K562 (cell line): ENCODE data around the gene SYT1. TPM values are rescaled to one million over a fixed set of nuclear protein-coding genes. Genes with fewer than 3 reads are reported as not detected.

Source experiments
- ATAC-seq: fragments of 200-7000 bp; cut with Tn5 transposase; 3 replicates; pipeline ENCODE4 v1.9.1; 2020; ENCODE audit warnings: moderate library complexity
- BruUV-seq: library from RNA; stranded (reverse); fragments of 400-500 nt; replicated peaks from 2 replicates; lab custom pipeline; 2021; lab: Mats Ljungman, UMichigan
- CTCF ChIA-PET: fragments of 300-600 bp; formaldehyde crosslinking; extraction: SDS; loops from one replicate; lab custom pipeline; 2021; ENCODE audit warnings: low intra/inter-chr PET ratio; lab: Yijun Ruan, JAX
- POLR2A ChIA-PET: fragments of 300-600, 350-650 bp; sonication (Branson Sonifier 250); formaldehyde crosslinking; extraction: SDS; loops from one replicate; lab custom pipeline; 2021; ENCODE audit warnings: antibody characterized with exemption, inconsistent platforms; lab: Yijun Ruan, JAX
- DNase-seq, 4 experiments: peaks; one replicate each; pipeline versions ENCODE4 v3.0.0 to v3.0.0-alpha.2; 2011 to 2018; ENCODE audit warnings: low spot score in 3 of 4, mixed read lengths in 3 of 4; ENCODE audit errors: extremely low read depth in 1 of 4
- FAIRE-seq: peaks from 2 replicates; lab custom pipeline; 2011; peaks lifted over from hg19 to GRCh38; lab: Jason Lieb, UNC
- H2AFZ ChIP-seq: 2 replicates; pipeline ENCODE4 v1.6.0; 2011; ENCODE audit warnings: low read depth, low read length, control low read depth, inconsistent platforms
- H3K27ac ChIP-seq: fragments of 200-600 bp; 3 replicates; pipeline ENCODE4 v1.8.0; 2011; ENCODE audit warnings: low read depth, mild to moderate bottlenecking, control low read depth, inconsistent platforms, low read length, moderate library complexity, mixed read lengths; ENCODE audit errors: extremely low read depth
- H3K27me3 ChIP-seq, 2 experiments: fragments of 300-600 bp in 1 of 2; 2 replicates in 1 of 2; 3 replicates in 1 of 2; pipeline versions ENCODE4 v1.6.0 to v1.8.0; 2011; ENCODE audit warnings: inconsistent platforms in 2 of 2, low read length in 2 of 2, mild to moderate bottlenecking in 1 of 2, mixed read lengths in 1 of 2, moderate library complexity in 1 of 2; ENCODE audit not compliant: control insufficient read depth in 2 of 2, insufficient read depth in 2 of 2
- H3K36me3 ChIP-seq: fragments of 300-600 bp; 3 replicates; pipeline ENCODE4 v1.8.0; 2011; ENCODE audit warnings: mild to moderate bottlenecking, low read length, inconsistent platforms; ENCODE audit not compliant: control insufficient read depth, insufficient read depth
- H3K4me1 ChIP-seq, 2 experiments: fragments of 200-600 bp in 1 of 2; replicated peaks in 1 of 2; 2 replicates in 1 of 2; 3 replicates in 1 of 2; pipeline versions ENCODE4 v1.5.1 to v1.8.0; 2011; ENCODE audit warnings: inconsistent platforms in 2 of 2, low read length in 2 of 2, mild to moderate bottlenecking in 1 of 2, mixed read lengths in 1 of 2, moderate library complexity in 1 of 2; ENCODE audit not compliant: control insufficient read depth in 2 of 2, insufficient read depth in 2 of 2
- H3K4me2 ChIP-seq: 2 replicates; pipeline ENCODE4 v1.6.1; 2011; ENCODE audit warnings: low read length, control low read depth, inconsistent platforms, mixed read lengths; ENCODE audit not compliant: insufficient read depth
- H3K4me3 ChIP-seq: fragments of 200-600 bp; sonication (generic), shearing (Covaris generic); 2 replicates; pipeline ENCODE4 v1.5.1; 2016; ENCODE audit warnings: control low read depth, inconsistent platforms
- H3K79me2 ChIP-seq: fragments of 200-600 bp; 3 replicates; pipeline ENCODE4 v1.8.0; 2011; ENCODE audit warnings: low read length, inconsistent platforms; ENCODE audit not compliant: control insufficient read depth, insufficient read depth
- H3K9ac ChIP-seq, 2 experiments: 2 replicates each; pipeline versions ENCODE4 v1.6.0 to v1.6.1; 2011; ENCODE audit warnings: low read depth in 2 of 2, low read length in 2 of 2, control low read depth in 1 of 2, inconsistent platforms in 1 of 2, mild to moderate bottlenecking in 1 of 2, mixed read lengths in 1 of 2; ENCODE audit not compliant: insufficient read depth in 1 of 2
- H3K9me1 ChIP-seq: one replicate; pipeline ENCODE4 v1.6.0; 2011; ENCODE audit warnings: inconsistent platforms, mild to moderate bottlenecking, low read length, moderate library complexity; ENCODE audit not compliant: control insufficient read depth, insufficient read depth
- H3K9me3 ChIP-seq: replicated peaks from 2 replicates; pipeline ENCODE4 v1.5.1; 2011; ENCODE audit warnings: low read depth, low read length, inconsistent platforms; ENCODE audit not compliant: control insufficient read depth, insufficient read depth
- H4K20me1 ChIP-seq: replicated peaks from 2 replicates; pipeline ENCODE4 v1.6.1; 2011; ENCODE audit warnings: low read length, inconsistent platforms, mixed read lengths; ENCODE audit not compliant: control insufficient read depth, insufficient read depth
- ARID1B ChIP-seq: fragments of 450-650 bp; IDR thresholded peaks from 2 replicates; pipeline ENCODE4 v1.6.1; 2016; ENCODE audit warnings: antibody characterized with exemption, mild to moderate bottlenecking, inconsistent platforms
- YBX1 ChIP-seq: fragments of 450-650 bp; IDR thresholded peaks from 2 replicates; pipeline ENCODE4 v1.7.1; 2016; ENCODE audit warnings: mild to moderate bottlenecking
- ZNF408 ChIP-seq: fragments of 250-450 bp; sonication (Bioruptor Pico); IDR thresholded peaks from 2 replicates; pipeline ENCODE4 v1.4.0; 2020; ENCODE audit warnings: low read depth, mild to moderate bottlenecking, moderate library complexity
- WGBS: fragments of 100-300 bp; shearing (Covaris generic); methylation state at CpG from one replicate; pipeline ENCODE4 v1.1.6; 2016; ENCODE audit warnings: low coverage, mixed read lengths; ENCODE audit not compliant: insufficient coverage; ENCODE audit errors: missing lambda C conversion rate; 5-methylcytosine and 5-hydroxymethylcytosine counted together
- in situ Hi-C: fragments of 300-500 bp; cut with MboI; formaldehyde crosslinking; loops from 4 replicates; pipeline ENCODE4 v1.15.0; 2018; ENCODE audit warnings: inconsistent platforms, mixed read lengths
- intact Hi-C: fragments of 100-400 bp; cut with micrococcal nuclease; formaldehyde crosslinking; loops from 2 replicates; pipeline ENCODE4 v1.14.2; 2022
- polyA plus RNA-seq, 8 experiments: library from polyadenylated mRNA; depleted of rRNA in 4 of 8; stranded (reverse) in 5 of 8; unstranded in 3 of 8; fragments of >200 nt; fragmentation: Nextera tagmentation in 2 of 8; fragmentation: Illumina TruSeq in 1 of 8; extraction: Ambion mirVana in 2 of 8; extraction: Trizol in 1 of 8; gene quantifications; 2 replicates each; pipeline versions ENCODE4 v1.2.1 to v1.2.3, GENCODE V29; 2011 to 2014; ENCODE audit warnings: inconsistent platforms in 1 of 8, missing spikeins in 1 of 8
- total RNA-seq, 7 experiments: library from RNA; depleted of rRNA in 6 of 7; stranded (reverse); fragments of >200 nt in 6 of 7; fragmentation: Illumina TruSeq in 2 of 7; extraction: Trizol in 2 of 7; gene quantifications; 2 replicates each; pipeline versions ENCODE4 v1.2.1 to v1.2.3, GENCODE V29; 2011 to 2021; ENCODE audit warnings: low replicate concordance in 1 of 7

Gene SYT1
- total and polyA plus RNA-seq, 9 of the 15 experiments (the other 6 are each of a cell fraction or from before 2014, with no cell fraction given): 0.03 to 0.13 (median 0.07) TPM; not detected in 4

GRCh38 chr12:79438480-79439174 is 574.1 kb downstream of the SYT1 start:
- CTCF ChIA-PET: no interaction called here
- WGBS: 0% methylated on average over 3 of the region's 3 CpGs
- no TSS peak for BruUV-seq
- Histone ChIP-seq H3K4me3 (no peak overlapping the region), H3K4me2 (no peak overlapping the region), H3K9me1 (no peaks in the 10 kb centered on the region), H3K9me3 (no peaks in the 10 kb centered on the region), H2AFZ (no peak overlapping the region), H3K27me3 (no peaks in the 10 kb centered on the region), H3K36me3 (no peaks in the 10 kb centered on the region), H3K27ac (no peak overlapping the region), H3K9ac (no peak overlapping the region), H3K79me2 (no peaks in the 10 kb centered on the region), H4K20me1 (no peaks in the 10 kb centered on the region), H3K4me1 (no peaks in the 10 kb centered on the region)
- no peak for DNase-seq
- in situ Hi-C loops: no loop called here
- ATAC-seq: no peak
- FAIRE-seq: no peak
- intact Hi-C loops: no loop called here
- POLR2A ChIA-PET: no interaction called here
- TF ChIP-seq ARID1B: no peak
- TF ChIP-seq ZNF408 (CRISPR knock-in tag): no peak
- TF ChIP-seq YBX1: no peak

- FAIRE-seq (no peak), ATAC-seq (no peak), DNase-seq (no peak)
- Histone ChIP-seq H3K27ac (no peak overlapping the region), H4K20me1 (no peaks in the 10 kb centered on the region), H3K9me3 (no peaks in the 10 kb centered on the region), H3K36me3 (no peaks in the 10 kb centered on the region), H3K9me1 (no peaks in the 10 kb centered on the region), H3K27me3 (no peaks in the 10 kb centered on the region), H3K4me2 (no peak overlapping the region), H3K4me1 (no peaks in the 10 kb centered on the region), H3K79me2 (no peaks in the 10 kb centered on the region), H3K9ac (no peak overlapping the region), H2AFZ (no peak overlapping the region), H3K4me3 (no peak overlapping the region)
- WGBS: 2% methylated on average over 3 of the region's 3 CpGs
- no TSS peak for BruUV-seq
- CTCF ChIA-PET: no interaction called here
- POLR2A ChIA-PET: no interaction called here
- intact Hi-C loops: no loop called here
- in situ Hi-C loops: no loop called here
Observed at GRCh38 chr12:79439175-79439825, 574.7 kb downstream of the SYT1 start.
